NCI-H146 treated with DMSO at 0.1 percent for 48 hours (cell line): Measurements from ENCODE around the gene TMEM161A.
"Not testable (repeated sequence)": the region's sequence is repeated elsewhere in the genome, so short reads cannot be mapped to it uniquely, and the experiment has no call there.

Experiments used
- DNase-seq: peaks from one replicate; lab custom pipeline; 2025; ENCODE audit not compliant: unreplicated experiment; lab: John Stamatoyannopoulos, UW

The TMEM161A gene

GRCh38 chr19:19123386-19123785 lies 14.9 kb downstream of the TMEM161A start:
- DNase-seq, result no peak

- no peak for DNase-seq
These were observed 15.4 kb downstream of the TMEM161A start for GRCh38 chr19:19122902-19123301.

GRCh38 chr19:19121371-19121770 lies 16.9 kb downstream of the TMEM161A start:
- DNase-seq, result no peak

- no peak for DNase-seq
These were observed 17.7 kb downstream of the TMEM161A start for GRCh38 chr19:19120308-19121231.

- no peak for DNase-seq
These were observed 18.7 kb downstream of the TMEM161A start for GRCh38 chr19:19119325-19120237.

- peak; percentile 19 for DNase-seq
These were observed 22.3 kb downstream of the TMEM161A start for GRCh38 chr19:19115954-19116353.

- DNase-seq, result no peak
These were observed 25.1 kb downstream of the TMEM161A start for GRCh38 chr19:19113040-19113626.

GRCh38 chr19:19111967-19112580 lies 26.2 kb downstream of the TMEM161A start:
- DNase-seq, result no peak

- no peak for DNase-seq
These were observed 27.0 kb downstream of the TMEM161A start for GRCh38 chr19:19111136-19111835.

GRCh38 chr19:19110410-19111135 lies 27.7 kb downstream of the TMEM161A start:
- DNase-seq, result no peak

- no peak for DNase-seq
These were observed 28.7 kb downstream of the TMEM161A start for GRCh38 chr19:19109601-19110000.

- no peak for DNase-seq
These were observed 30.6 kb downstream of the TMEM161A start for GRCh38 chr19:19107654-19108053.

- DNase-seq, result not testable (repeated sequence)
These were observed 31.3 kb downstream of the TMEM161A start for GRCh38 chr19:19106938-19107337.

GRCh38 chr19:19106056-19106551 lies 32.2 kb downstream of the TMEM161A start:
- peak; percentile 56 for DNase-seq

- peak; percentile 80 for DNase-seq
These were observed 32.8 kb downstream of the TMEM161A start for GRCh38 chr19:19105365-19106055.

- DNase-seq, result no peak
These were observed 35.1 kb downstream of the TMEM161A start for GRCh38 chr19:19103167-19103566.

GRCh38 chr19:19102566-19102965 lies 35.7 kb downstream of the TMEM161A start:
- DNase-seq, result not testable (repeated sequence)

- DNase-seq, result no peak
These were observed 36.7 kb downstream of the TMEM161A start for GRCh38 chr19:19101540-19101939.
